HG03066 (cell line): ENCODE data around the gene SNAPC4.

Experiments used
- ATAC-seq: cut with Tn5 transposase; IDR thresholded peaks from one replicate; pipeline ENCODE4 v1.9.1; 2021; ENCODE audit warnings: low read depth; ENCODE audit not compliant: unreplicated experiment

The SNAPC4 gene

DNA sequence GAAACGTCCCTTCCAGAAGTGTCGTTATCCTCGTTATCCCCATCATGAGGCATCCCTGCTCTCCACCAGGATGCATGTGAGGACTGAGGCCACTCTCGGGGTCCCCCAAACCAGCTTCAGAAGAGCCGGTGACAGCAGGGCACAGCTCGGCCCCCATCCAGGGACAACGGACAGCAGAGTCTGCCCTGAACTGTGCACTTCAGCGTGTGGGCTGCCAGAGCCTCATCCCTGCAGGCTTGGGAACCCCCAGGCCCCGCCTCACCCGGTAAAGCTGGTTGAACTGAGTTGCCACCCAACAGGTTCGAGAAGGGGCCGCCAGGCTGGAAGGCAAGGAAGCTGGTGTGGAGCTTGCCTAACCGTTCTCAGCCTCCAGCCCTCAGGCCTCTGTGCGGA is 25.8 kb downstream of the SNAPC4 start:
- no peak for ATAC-seq

DNA sequence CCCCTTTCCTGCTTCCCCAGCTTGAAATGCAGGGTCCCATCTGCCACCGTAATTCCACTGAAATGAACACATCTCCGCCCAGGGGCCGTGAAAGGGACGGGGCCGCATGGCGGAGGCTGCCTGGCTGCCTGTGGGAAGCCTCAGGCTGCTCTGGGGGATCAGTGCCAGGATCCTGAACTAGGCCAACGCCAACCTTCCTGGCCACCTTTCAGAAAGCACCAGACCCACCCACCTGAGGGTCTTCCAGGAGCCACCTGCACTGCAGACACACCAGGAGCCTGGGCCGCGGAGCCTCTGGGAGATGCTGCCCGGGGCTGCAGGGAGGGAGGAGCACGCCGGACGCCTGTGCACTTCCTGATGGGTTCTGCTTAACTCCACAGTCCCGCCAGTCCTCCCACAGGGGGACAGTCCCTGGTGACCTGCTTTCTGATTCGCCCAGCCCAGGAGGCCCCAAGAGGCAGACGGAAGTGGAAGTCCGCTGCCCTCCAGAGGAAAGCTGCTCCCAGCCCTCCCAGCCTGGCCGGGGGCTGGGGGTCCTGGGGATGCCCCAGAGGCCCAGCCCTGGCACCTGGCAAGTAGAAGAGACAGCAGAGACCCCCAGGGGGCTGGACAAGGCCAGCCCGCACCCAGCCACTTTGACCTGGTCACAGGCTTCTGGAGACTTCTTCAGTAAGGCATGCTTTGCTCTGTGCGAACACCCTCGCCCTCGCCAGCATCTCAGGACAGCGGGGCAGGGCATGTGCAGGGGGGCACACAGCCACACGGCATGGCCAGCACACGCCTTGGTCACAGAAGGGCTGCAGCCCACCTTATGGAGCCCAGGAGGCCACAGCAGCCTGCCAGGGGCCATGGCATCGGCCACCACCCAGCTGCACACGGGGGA is 26.4 kb downstream of the SNAPC4 start, which contains the start of gene CARD9:
Gene CARD9 (minus strand): TSS at position 370 of the 883 bp plus-strand sequence. CDS start 1,591 bp downstream, outside the sequence.
- no peak for ATAC-seq

DNA sequence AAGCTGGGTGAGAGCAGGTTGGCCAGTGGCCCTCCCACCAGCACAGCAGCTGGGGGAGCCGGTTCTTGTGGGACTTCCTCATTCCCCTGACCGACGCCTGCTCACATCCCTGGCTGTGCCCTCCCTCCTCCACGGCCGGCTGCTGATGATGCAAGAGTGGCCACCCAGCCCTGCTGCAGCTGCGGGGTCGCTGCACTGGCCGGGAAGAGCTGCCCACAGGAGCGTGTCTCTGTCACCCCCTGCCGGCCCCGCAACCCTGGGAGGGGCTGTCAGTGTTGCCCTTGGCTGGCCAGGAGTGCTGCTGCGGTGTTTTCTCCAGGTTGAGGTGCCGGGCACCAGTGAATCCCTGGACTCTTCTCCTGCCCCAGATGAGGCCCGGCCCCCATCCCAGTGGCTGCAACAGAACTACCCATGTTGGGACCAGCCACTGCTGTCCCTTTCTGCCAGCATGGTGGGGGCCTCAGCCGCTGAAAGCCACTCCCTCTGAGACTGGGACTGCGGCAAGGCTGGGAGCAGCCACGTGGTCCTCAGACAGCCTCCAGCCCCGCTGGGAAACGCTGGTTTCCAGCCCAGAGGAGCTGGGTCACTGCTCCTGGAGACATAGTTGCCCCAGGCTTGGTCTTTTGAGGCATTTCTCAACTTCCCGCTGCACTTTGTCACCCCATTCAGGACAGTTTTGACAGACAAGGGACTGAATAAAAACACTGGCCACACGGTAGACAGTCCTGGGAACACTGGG is 27.2 kb downstream of the SNAPC4 start:
- ATAC-seq: no peak

DNA sequence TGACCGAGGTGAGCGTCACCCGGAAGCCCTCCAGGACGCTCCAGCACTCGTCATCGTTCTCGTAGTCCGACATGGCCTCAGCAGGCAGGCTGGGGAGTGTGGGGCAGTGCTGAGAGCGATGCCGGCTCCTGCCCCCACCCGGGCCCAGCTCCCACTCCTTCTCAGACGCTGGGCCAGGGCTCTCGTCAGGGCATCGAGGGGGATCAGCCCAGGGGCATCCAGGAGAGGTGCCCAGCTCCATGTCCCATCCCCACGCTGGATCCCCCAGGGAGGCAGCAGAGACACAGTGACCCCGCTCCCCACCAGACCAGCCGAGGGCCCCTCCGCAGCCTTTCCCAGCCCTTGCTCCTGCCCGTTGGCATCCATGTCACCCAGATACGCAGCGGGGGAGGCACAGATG is 28.0 kb downstream of the SNAPC4 start:
- ATAC-seq: no peak

DNA sequence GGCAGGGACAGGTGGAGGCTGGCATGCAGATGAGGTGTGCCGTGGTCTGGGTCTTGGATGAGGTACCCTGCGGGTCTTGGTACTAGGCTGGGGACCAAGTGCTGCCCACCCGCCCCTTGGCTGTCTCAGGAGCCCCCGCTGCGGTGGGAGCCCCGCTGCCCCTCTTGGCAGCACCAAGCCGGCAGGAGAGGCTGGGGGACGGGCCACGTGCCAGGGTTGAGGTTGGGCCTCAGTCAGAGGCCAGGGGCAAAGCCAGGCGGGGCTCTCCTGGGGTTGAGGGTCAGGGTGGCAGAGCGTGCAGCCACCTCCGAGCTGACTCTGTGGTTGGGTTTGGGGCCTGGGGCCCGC is 28.5 kb downstream of the SNAPC4 start:
- ATAC-seq: no peak

DNA sequence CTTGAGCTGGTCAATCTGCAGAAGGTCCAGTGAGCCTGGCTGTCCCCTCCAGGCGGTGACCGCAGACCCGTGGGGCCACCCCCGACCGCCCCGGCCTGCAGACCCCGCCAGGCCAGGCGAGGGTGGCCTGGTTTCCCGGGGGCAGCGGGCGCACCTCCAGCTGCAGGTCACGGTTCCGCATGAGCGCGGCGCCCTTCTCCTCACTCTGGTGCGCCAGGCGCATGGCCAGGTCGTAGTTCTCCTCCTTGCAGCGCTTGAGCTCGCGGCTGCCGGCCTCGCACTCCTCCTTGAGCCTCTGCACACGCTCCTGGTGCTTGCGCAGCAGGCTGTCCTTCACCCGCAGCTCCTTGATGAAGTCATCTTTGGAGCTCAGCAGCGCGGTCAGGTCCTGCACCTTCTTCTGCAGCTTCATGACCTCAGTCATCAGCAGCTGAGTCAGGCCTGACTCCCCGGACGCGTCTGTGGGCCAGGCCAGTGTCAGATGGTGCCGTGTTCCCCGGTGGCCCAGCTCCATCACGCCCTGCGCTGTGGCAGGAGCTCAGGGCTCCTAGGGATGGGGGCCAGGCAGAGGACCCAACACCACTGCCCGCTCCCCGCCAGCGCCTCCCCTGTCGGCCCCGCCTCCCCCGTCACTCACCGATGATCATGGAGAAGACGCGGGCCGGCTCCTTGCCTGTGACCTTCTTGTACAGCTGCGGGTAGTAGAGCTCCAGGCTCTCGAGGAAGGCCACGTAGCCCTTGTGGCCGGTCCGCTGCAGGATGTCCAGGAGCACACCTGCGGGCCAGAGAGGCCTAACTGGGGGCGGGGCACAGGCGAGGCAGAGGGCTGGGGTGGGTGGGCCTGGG is 29.1 kb downstream of the SNAPC4 start:
- ATAC-seq: no peak

DNA sequence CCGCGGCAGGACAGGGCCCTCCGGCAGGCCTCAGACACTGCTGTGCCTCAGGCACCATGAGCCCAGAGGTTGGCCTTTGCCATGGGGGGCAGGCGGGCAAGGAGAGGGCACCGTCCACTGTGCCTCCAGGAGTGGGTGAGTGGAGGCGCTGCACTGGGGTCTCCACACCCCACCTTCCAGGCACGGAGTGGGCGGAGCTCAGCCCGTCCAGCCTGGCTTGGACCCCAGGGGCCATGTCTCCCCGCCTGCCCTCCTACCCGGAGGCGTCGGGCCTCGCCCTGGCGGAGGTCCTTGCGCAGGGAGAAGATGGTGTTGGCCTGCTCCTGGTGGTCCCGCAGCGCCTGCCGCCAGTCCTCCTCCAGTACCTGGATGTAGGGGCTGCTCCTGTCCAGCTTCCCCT is 29.9 kb downstream of the SNAPC4 start:
- no peak for ATAC-seq

DNA sequence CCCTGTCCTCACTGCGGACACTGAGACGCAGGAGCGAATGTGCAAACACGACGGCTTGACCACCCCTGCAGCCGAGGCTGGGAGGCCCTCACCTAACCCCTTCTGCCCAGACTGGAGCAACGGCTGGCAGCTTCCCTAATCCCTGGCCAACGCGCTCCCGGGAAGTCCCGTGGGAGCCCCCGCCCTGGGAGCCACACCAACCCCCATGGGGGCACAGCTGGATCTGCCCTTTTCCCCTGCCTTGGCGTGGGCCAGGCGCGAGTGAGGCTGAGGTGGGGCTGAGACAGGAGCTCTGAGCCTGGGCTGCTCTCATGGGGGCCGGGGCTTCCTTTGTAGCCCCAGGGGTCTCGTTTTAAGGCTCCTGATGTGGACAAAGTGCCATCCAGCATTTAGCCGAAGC is 31.8 kb downstream of the SNAPC4 start:
- no peak for ATAC-seq

DNA sequence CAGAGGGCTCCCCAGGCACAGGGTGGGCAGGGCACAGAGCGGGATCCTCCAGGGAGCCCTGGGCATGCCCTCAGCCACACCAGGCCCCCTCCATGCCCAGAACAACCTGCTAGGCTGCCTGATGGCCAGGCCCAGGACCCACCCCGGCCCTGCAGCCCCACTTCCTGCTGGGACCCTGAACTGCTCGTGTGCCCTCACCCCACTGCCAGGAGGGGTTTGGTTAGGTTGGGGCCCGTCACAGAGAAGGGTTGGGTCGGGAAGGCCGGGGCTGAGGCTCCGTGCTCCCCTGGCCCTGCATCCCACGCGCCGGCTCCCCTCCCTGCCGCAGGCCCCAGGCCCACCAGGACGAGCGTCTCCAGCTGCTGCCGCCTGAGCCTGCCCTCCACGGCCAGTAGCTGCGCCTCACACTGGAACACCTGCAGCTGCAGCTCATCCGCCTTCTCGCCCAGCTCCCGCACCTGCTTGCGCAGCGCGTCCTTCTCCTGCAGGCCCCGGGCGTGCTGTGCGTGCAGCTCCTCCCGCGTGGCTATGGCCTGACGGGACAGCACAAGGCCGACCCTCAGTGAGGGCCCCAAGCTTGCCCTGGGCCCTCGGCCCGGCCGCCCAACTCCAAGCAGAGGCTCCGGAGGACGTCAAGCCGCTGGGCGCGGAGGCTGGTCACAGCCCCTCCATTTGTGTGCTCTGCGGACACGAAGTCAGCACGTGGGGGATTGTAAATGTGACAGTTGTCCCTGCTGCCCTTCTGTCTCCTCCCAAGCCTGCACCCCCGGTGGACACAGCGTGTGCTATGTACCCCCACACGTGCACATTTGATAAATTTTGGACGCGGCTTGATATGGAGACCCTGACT is 32.4 kb downstream of the SNAPC4 start:
- no peak for ATAC-seq

DNA sequence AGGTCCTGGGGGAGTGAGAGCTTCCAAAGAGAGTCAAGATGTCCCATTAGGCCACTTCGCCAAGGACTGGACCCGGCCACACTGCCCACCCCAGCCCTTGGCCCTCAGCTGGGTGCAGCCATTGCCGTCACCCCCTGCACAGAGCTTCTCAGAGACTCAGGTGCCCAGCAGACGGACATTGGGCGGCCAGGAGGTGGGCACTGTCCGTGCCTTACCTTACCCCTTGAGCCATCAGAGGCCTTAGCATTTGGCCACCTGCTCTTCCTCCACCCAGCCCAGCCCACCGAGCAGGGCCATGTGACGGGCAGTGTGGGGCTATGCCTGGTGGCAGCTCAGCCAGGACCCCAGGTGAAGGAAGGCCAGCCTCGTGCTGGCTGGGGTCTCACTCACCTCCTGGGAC is 33.1 kb downstream of the SNAPC4 start:
- ATAC-seq: no peak

DNA sequence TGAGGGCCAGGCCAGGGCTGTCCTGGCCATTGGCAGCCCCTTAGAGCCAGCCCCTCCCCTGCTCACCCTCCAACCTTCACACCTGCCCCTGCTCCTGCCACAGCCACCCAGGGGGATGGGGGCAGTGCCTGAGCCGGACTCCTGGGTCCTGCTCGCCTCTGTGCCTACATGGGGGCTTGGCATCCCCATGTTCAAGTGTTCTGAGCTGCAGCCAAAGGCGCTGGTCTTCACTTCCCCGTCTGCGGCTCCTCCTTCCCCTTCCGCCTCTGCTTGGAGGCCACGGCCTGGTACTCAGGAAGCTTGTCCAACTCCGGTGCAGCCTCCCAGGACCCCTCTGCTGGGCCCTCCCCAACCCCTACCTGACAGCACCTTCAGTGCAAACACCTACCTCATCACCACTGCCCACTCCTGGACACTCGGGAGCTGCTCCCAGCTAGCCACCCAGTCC is 34.2 kb downstream of the SNAPC4 start:
- ATAC-seq: no peak

DNA sequence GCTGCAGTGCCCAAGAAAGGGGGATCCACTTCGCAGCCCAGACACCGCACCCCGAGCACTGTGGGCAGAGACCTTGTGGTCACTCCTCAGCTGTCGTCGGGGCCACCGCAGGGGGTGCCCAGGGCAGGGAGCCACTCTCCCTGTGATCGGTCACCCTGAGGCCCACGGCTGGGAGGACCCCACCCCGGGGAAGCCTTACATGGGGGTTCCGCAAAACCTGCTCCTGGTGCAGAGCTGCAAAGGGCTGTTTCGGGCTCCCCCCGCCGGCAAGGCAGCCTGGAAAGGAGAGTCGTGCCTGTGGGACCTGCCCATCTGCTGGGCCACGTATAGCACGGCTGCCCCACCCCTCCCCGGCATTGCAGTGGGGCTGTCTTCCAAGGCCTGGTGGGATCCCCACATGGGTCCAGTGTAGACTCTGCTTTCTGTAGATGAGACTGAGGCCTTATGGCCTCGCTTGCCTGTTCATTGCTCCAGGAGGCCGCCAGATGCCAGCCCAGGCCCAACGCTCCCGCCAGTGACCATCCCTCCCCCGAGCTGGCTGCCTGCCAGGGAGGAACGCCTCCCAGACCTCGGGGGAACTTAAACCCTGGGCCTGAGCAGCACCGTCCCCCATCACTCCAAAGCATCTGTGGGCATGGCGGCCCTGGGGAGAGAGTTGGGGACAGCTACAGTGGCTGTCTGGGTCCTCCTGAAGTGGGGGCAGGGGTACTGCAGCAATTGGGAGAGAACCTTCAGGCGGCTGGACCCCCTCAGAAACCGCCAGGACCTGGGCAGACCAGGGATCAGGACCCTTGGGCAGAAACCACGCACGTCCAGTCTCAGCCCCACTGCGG is 34.8 kb downstream of the SNAPC4 start:
- no peak for ATAC-seq

DNA sequence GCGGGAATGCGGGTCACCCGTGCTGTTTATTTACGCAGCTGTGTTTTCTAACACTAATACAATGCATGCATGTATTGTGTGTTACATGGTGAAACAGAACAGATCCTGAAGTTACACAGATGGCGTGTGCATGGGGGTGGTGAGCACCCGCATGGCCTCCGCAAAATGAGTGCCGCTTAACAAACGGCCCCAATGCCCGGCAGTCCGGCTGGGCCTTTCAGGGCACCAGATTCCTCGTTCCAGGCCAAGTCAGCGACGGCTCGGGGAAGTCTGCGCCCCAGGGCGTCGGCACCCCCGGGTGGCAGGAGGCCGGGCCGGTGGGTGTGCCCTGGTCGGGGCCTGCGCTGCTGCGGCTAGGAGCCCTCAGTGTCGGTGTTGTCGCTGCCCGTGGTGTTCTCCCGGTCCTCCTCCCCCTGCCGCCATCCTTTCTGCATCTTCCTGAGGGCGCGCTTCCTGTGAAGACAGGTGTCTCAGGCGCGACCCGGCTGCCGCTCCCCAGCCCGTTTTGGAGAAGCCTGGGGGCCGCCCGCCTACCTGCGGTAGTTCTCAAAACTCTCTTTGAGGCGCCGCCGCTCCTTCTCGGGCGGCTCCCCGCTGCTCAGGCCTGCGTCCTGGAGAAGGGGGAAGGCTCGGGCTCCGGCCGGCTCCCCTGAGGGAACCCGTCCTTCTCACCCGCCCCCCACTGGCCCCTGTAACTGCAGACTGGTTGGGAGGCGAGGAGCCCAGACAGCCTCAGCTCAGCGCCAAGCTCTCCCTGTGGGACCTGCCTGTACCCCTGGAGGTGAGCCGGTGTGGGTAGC is 35.8 kb downstream of the SNAPC4 start:
- ATAC-seq: no peak

DNA sequence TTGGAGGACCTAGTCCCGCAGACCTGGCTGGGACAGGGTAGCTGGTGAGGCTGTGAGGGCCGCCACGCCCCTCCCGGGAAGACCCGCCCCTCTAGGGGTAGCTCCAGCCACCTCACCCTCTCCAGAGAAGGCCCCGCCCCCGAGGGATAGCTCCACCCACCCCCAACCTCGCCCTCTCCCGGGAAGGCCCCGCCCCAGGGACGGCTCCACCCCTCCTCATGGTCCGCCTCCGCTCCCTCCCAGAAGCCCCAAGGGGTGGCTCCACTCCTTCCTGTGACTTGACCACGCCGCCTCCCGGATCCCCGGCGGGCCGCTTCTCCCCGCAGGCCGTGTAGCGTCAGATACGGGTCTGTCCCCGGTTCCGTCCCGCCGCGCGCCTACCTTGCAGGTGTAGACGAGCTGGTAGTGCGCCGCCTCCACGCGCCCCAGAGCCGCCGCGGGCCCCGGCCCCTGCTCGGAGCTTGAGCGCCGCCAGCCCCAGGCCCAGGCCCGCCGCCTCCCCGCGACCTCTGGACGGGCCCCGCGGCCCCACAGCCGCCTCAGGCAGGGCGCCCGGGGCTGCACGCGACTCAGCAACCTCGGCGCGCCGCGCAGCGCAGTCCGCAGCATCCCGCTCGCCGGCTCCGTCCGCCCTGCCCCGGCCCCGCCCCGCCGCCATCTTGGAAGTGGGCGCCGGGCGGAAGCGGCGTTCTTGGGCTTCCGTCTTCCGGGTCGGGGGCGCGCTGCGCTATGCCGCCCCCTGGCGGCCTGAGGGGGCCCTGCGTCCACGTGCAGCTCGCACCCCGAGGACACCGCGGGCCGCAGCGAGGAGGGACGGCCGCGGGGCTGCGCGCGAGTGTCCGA is 36.6 kb downstream of the SNAPC4 start, which contains the start of gene DNLZ:
Gene DNLZ (minus strand): TSS at position 639 of the 843 bp plus-strand sequence. CDS start 30 bp downstream, at position 609.
- ATAC-seq: peak; percentile 82

DNA sequence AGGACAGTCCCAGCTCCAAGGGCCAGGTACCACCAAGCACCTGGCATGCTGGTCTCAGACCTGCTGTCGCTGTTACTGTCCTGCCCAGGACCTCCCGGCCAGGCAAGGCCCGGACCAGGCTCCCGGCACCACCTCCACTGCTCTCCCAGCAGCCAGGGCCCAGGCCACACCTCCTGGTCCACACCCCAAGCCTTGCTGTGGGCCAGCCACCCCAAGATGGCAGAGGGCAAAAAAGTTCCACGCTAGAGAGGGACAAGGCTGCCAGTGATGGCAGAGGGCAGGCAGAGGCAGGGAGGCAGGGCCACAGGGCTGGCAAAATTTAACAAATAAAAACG is 37.6 kb downstream of the SNAPC4 start:
- no peak for ATAC-seq

DNA sequence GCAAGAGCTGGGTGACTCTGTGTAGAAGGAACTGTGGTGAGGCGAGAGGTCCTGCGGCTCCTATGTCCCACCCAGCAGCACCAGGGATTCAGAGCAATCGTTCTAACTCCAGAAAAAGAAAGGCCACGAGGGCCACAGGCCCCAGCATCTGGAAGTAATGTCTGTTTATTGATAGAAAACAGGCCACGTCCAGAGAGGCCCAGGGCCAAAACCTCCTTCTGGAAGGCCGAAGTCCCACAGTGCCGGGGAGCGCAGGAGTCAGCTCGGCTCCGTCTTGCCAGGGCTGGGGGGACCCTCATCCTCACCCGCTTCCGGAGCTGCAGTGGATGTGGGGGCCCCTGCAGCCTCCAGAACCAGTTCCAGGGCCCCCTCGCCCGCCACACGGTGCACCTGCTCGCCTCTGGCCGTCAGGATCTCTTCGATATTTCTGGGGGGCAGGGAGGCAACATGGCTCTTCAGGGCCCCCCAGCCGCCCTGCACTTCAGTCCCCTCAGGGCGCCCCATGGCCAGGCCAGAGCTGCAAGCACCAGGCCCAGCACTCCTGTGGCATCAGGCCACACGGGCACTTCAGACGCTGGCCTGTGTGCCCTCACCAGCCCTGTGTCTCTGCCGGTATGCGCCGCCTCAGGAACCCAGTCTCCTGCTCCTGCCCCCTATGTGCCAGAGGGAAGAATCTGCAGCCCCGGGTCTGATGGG is 38.1 kb downstream of the SNAPC4 start:
- no peak for ATAC-seq
